Endothelial cell of umbilical vein (primary cell): Measurements from ENCODE around the gene COQ4. TPM values are rescaled to one million over a fixed set of nuclear protein-coding genes. Genes with fewer than 3 reads are reported as not detected.

Source experiments
- BruUV-seq: library from RNA; stranded (reverse); fragments of 400-500 nt; replicated peaks from 2 replicates; lab custom pipeline; 2021; lab: Mats Ljungman, UMichigan
- CTCF ChIA-PET: fragments of 300-600, 350-600 bp; sonication (Branson Sonifier 250); formaldehyde crosslinking; loops from one replicate; lab custom pipeline; 2021; ENCODE audit warnings: antibody characterized with exemption, inconsistent platforms; lab: Charles Lee
- POLR2A ChIA-PET: fragments of 300-600, 350-600 bp; sonication (Branson Sonifier 250); formaldehyde crosslinking; loops from one replicate; lab custom pipeline; 2021; ENCODE audit warnings: antibody characterized with exemption, inconsistent platforms; lab: Charles Lee
- DNase-seq: peaks from one replicate; pipeline ENCODE4 v3.0.0-alpha.2; 2011; ENCODE audit warnings: low read depth, low spot score
- FAIRE-seq: peaks from 2 replicates; lab custom pipeline; 2011; peaks lifted over from hg19 to GRCh38; lab: Jason Lieb, UNC
- H2AFZ ChIP-seq: 2 replicates; pipeline ENCODE4 v1.6.0; 2012; ENCODE audit warnings: low read depth, low read length, control low read depth, inconsistent platforms
- H3K27ac ChIP-seq: 2 replicates; pipeline ENCODE4 v1.5.1; 2011; ENCODE audit warnings: low read depth, mild to moderate bottlenecking, control low read depth, low read length, moderate library complexity; ENCODE audit not compliant: insufficient read depth
- H3K27me3 ChIP-seq, 2 experiments: 2 replicates each; pipeline versions ENCODE4 v1.6.0 to v1.6.1; 2011; ENCODE audit warnings: low read length in 2 of 2, mixed read lengths in 1 of 2; ENCODE audit not compliant: control insufficient read depth in 2 of 2, insufficient read depth in 2 of 2
- H3K36me3 ChIP-seq, 2 experiments: 2 replicates in 1 of 2; 3 replicates in 1 of 2; pipeline ENCODE4 v1.5.1; 2011; ENCODE audit warnings: low read length in 2 of 2, mild to moderate bottlenecking in 1 of 2, moderate library complexity in 1 of 2; ENCODE audit not compliant: control insufficient read depth in 2 of 2, insufficient read depth in 2 of 2; ENCODE audit errors: extremely low read depth in 1 of 2
- H3K4me1 ChIP-seq: 3 replicates; pipeline ENCODE4 v1.5.1; 2011; ENCODE audit warnings: mild to moderate bottlenecking, low read length; ENCODE audit not compliant: control insufficient read depth, insufficient read depth; ENCODE audit errors: extremely low read depth
- H3K4me2 ChIP-seq: 2 replicates; pipeline ENCODE4 v1.6.1; 2011; ENCODE audit warnings: low read length, control low read depth, mixed read lengths; ENCODE audit not compliant: insufficient read depth
- H3K4me3 ChIP-seq, 3 experiments: fragments of 200-600 bp in 1 of 3; sonication (generic), shearing (Covaris generic) in 1 of 3; replicated peaks in 1 of 3; 2 replicates each; pipeline ENCODE4 v1.5.1; 2011 to 2016; ENCODE audit warnings: control low read depth in 3 of 3, low read length in 3 of 3, mild to moderate bottlenecking in 2 of 3, inconsistent platforms in 1 of 3, low read depth in 1 of 3, moderate library complexity in 1 of 3; ENCODE audit not compliant: insufficient read depth in 1 of 3
- H3K79me2 ChIP-seq: 2 replicates; pipeline ENCODE4 v1.6.0; 2012; ENCODE audit warnings: low read length, inconsistent platforms; ENCODE audit not compliant: control insufficient read depth, insufficient read depth
- H3K9ac ChIP-seq: replicated peaks from 2 replicates; pipeline ENCODE3; 2011; ENCODE audit warnings: low read length, control low read depth; ENCODE audit not compliant: insufficient read depth; ENCODE audit errors: extremely low read depth
- H3K9me1 ChIP-seq: replicated peaks from 3 replicates; pipeline ENCODE4 v1.6.0; 2011; ENCODE audit warnings: mild to moderate bottlenecking, low read length; ENCODE audit not compliant: control insufficient read depth, insufficient read depth; ENCODE audit errors: extremely low read depth
- H3K9me3 ChIP-seq: replicated peaks from 2 replicates; pipeline ENCODE4 v1.5.1; 2012; ENCODE audit warnings: low read length, inconsistent platforms; ENCODE audit not compliant: control insufficient read depth, insufficient read depth
- H4K20me1 ChIP-seq: replicated peaks from 2 replicates; pipeline ENCODE3; 2011; ENCODE audit warnings: mild to moderate bottlenecking, low read length; ENCODE audit not compliant: control insufficient read depth, insufficient read depth; ENCODE audit errors: extremely low read depth
- EZH2 ChIP-seq: IDR thresholded peaks from 2 replicates; pipeline ENCODE4 v1.6.1; 2012; ENCODE audit warnings: borderline replicate concordance, low read depth, mild to moderate bottlenecking, moderate library complexity, low read length, inconsistent platforms; ENCODE audit not compliant: severe bottlenecking
- FOS ChIP-seq: IDR thresholded peaks from 2 replicates; pipeline ENCODE4 v1.6.1; 2011; ENCODE audit warnings: mild to moderate bottlenecking, low read length, moderate library complexity, borderline replicate concordance; ENCODE audit not compliant: insufficient read depth
- GATA2 ChIP-seq: IDR thresholded peaks from 2 replicates; pipeline ENCODE4 v1.7.0; 2011; ENCODE audit warnings: low read depth, mild to moderate bottlenecking, moderate library complexity, mixed read lengths, low read length; ENCODE audit not compliant: insufficient read length, insufficient read depth
- JUN ChIP-seq: IDR thresholded peaks from 2 replicates; pipeline ENCODE4 v1.6.1; 2011; ENCODE audit warnings: borderline replicate concordance, low read depth; ENCODE audit not compliant: insufficient read length, insufficient read depth
- MYC ChIP-seq: IDR thresholded peaks from one replicate; pipeline ENCODE4 v1.6.1; 2011; ENCODE audit warnings: mild to moderate bottlenecking, low read depth, low read length
- POLR2A ChIP-seq: IDR thresholded peaks from 2 replicates; pipeline ENCODE4 v1.6.1; 2012; ENCODE audit warnings: low read depth, mild to moderate bottlenecking, control low read depth, low read length
- POLR2AphosphoS5 ChIP-seq: IDR thresholded peaks from 2 replicates; pipeline ENCODE4 v1.6.1; 2012; ENCODE audit warnings: low read depth, mild to moderate bottlenecking, control low read depth, low read length, moderate library complexity; ENCODE audit not compliant: insufficient read depth
- dilution Hi-C: fragments of 300-500 bp; cut with MboI; formaldehyde crosslinking; loops from one replicate; pipeline ENCODE4 v1.15.0; 2019; ENCODE audit warnings: low sequenced_read_pairs; ENCODE audit not compliant: extremely low pct_ligation_motif_present
- intact Hi-C: fragments of 100-400 bp; cut with micrococcal nuclease; formaldehyde crosslinking; loops from one replicate; pipeline ENCODE4 v1.10.0; 2022
- polyA plus RNA-seq, 4 experiments: library from polyadenylated mRNA; depleted of rRNA in 3 of 4; stranded (reverse) in 3 of 4; unstranded in 1 of 4; fragments of >200 nt; gene quantifications; 2 replicates each; pipeline versions ENCODE4 v1.2.1 to v1.2.3, GENCODE V29; 2011 to 2012; ENCODE audit warnings: missing spikeins in 1 of 4
- total RNA-seq: library from RNA; stranded (reverse); gene quantifications from 2 replicates; pipeline ENCODE4 v1.2.3, GENCODE V29; 2021
- TF ChIP-seq, protein P1 (sequence below), 2 donors: IDR thresholded peaks; 1 replicate in 1 of 2; 2 replicates in 1 of 2; pipeline ENCODE4 v1.5.1; 2011; ENCODE audit warnings: low read length in 2 of 2, mild to moderate bottlenecking in 2 of 2, moderate library complexity in 2 of 2, control low read depth in 1 of 2, inconsistent platforms in 1 of 2, low read depth in 1 of 2; ENCODE audit not compliant: insufficient read depth in 1 of 2; ENCODE audit errors: extremely low read depth in 1 of 2

Gene COQ4
- total and polyA plus RNA-seq, 2 donors (not counting 3 experiments of a cell fraction or from before 2014, with no cell fraction given): 44.4 to 78.1 TPM

GRCh38 chr9:128344931-128345605, 22.4 kb downstream of the COQ4 start:
- no peak for FAIRE-seq
- POLR2A ChIA-PET: no interaction called here

More at GRCh38 chr9:128344931-128345605, 22.4 kb downstream of the COQ4 start:
- Histone ChIP-seq H3K4me2 (no peak overlapping the region), H3K36me3 (peaks cover 6 to 43% of the 10 kb centered on the region in 2 experiments), H3K4me3 (no peak overlapping the region), H3K9me1 (no peaks in the 10 kb centered on the region), H3K27ac (no peak overlapping the region), H3K27me3 (no peaks in the 10 kb centered on the region), H3K9me3 (no peaks in the 10 kb centered on the region), H3K9ac (no peak overlapping the region), H2AFZ (no peak overlapping the region), H4K20me1 (no peaks in the 10 kb centered on the region), H3K79me2 (peaks cover 6% of the 10 kb centered on the region), H3K4me1 (peaks cover 7% of the 10 kb centered on the region)
- no TSS peak for BruUV-seq
- DNase-seq: no peak
- TF ChIP-seq POLR2AphosphoS5: no peak
- no peak for TF ChIP-seq JUN
- TF ChIP-seq GATA2: no peak
- TF ChIP-seq EZH2: no peak
- TF ChIP-seq POLR2A: no peak
- TF ChIP-seq FOS: no peak
- TF ChIP-seq, protein P1, sequence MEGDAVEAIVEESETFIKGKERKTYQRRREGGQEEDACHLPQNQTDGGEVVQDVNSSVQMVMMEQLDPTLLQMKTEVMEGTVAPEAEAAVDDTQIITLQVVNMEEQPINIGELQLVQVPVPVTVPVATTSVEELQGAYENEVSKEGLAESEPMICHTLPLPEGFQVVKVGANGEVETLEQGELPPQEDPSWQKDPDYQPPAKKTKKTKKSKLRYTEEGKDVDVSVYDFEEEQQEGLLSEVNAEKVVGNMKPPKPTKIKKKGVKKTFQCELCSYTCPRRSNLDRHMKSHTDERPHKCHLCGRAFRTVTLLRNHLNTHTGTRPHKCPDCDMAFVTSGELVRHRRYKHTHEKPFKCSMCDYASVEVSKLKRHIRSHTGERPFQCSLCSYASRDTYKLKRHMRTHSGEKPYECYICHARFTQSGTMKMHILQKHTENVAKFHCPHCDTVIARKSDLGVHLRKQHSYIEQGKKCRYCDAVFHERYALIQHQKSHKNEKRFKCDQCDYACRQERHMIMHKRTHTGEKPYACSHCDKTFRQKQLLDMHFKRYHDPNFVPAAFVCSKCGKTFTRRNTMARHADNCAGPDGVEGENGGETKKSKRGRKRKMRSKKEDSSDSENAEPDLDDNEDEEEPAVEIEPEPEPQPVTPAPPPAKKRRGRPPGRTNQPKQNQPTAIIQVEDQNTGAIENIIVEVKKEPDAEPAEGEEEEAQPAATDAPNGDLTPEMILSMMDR (IDR thresholded peaks at IDR 0.05; ENCODE audit: extremely low read depth in 1 of 2, insufficient read depth in 1 of 2, low read depth in 1 of 2, low read length in 2 of 2): no peak
- no peak for TF ChIP-seq MYC
- intact Hi-C loops: loop anchor here (5.0 kb wide), 1 partner anchor 163 kb away; no protein-coding TSS in a partner anchor
- dilution Hi-C loops: no loop called here
- CTCF ChIA-PET: interaction anchor here (1.1 kb wide), 1 partner anchor 50 kb away, joined by 5 read pairs; no protein-coding TSS in a partner anchor
